ENCODE results near the gene SLC6A13.

The SLC6A13 gene

DNA sequence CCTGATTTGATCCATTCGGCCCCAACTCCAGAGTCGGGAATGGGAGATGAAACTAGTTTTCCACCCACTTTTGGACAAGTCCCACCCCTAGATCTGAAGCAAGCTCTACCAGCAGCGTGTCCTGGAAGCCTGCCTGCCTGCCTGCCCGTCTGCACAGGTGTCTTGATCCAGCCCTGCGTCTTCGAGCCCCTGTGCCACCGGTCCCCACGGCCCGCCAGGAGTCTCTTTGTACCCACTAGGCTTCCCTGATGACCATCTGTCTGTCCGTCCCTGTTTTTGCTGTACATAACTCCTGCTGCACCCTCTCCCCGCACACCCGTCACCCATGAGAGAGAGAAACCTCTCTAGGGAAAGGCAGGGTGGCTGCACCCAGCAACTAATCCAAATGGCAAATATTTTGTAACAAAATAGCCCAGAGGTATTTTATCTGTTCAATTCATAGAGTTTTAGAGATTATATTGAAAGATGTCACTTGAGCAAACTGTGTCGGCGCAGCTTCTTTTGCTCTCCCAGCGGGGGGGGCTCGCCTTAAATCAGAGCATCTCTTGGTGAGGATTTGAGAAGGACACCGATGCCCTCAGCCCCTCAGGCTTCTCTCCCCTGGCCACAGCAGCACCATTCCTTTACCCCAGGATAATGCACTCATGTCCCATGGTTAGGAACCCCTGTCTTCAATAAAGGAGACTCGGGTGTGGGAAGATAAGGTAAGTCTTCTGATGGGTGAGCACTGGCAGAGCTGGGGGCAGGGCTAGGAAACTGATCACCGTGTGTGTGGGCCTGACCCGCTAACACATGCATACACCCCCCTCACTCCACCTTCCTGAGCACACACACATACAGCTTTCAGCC, 84.4 kb downstream of the SLC6A13 start:
- no peak for DNase-seq (ENCODE audit: low spot score)

DNA sequence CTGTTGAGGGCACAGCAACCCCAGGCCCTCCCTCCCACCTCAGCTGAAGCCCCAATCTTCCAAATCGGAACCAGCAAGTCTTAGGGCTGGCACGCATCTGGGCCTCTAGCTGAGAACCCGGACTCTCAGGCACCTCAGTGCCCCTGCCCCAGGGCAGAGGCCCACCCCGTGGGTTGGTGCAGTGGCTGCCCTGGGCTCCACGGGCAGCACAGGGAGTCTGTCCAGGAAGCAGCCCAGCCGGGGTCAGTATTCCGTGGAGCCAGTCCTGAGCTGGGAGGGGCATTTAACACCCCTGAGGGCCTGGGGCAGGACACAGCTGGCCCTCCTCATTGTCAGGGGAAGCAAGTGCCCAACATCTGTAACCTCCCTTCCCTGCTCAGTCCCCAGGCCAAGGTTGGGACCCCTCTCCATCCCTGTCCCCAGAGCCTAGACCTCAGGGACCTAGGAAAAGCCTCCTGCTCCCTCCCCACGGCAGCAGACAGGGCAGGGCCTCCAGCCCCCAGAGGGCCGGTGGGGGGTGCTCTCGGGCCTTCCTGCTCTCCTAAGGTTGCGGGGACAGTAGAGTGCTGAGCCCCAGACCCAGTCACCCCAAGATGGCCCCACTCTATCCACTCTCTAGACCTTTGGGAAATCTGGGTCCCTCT, 85.2 kb downstream of the SLC6A13 start:
- no peak for DNase-seq (ENCODE audit: low spot score)

DNA sequence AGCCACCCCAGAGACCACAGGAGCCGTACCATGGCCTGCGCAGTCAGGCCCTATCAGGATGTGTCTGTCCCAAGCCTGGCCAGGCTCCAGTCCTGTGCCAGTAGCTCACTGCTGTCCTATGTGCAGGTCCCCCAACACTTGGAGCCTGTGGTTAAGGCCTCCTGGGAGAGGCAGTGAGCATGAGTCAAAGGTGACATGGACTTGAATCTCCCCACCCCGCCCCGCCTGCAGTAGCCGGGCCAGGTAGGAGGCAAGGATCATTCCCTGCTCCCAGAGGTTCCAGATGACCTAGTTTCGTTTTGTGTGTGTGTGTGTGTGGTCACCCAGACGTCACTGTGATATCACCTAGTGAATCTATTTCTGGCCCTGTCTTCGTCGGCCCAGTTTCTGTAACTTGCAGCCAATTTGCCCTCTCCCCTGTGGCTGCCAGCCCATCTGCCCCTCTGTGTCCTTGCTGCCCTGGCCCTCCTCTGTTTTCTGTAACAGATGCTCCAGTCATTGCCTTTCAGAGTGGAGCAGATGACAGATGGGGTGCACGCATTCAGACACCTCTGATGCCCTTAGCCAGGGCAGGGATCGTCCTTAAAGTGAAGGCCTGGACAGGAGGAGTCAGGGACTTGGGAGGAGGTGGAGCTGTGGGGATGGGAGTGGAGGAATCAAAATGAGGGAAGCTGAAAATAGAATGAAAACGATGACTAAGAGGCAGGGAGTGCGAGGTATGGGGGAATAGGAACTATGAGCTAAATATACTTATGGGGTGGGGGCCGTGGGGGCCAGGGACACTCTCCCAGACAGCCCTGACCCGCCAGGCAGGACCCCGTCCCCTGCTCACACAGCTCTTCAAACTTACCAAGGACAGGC, 86.1 kb downstream of the SLC6A13 start:
- DNase-seq (ENCODE audit: low spot score) = no peak

DNA sequence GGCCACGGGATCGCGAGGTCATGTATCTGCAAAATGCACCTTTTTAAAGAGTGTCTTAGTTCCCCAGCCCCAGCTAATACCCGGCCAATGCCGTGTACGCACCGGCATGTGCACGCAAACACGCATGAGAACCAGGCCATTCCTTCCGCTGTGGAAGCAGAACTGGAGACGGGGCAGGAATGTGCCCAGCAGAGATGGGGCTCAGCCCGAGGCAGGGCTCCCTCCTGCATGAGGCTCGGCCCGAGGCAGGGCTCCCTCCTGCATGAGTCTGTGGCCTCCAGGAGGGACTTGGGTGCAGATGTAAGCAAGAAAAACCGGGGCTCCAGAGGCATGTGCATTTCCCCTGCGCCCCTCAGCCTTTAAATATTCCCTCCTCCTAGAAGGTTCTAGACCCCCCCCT, 86.9 kb downstream of the SLC6A13 start:
- no peak for DNase-seq (ENCODE audit: low spot score)

DNA sequence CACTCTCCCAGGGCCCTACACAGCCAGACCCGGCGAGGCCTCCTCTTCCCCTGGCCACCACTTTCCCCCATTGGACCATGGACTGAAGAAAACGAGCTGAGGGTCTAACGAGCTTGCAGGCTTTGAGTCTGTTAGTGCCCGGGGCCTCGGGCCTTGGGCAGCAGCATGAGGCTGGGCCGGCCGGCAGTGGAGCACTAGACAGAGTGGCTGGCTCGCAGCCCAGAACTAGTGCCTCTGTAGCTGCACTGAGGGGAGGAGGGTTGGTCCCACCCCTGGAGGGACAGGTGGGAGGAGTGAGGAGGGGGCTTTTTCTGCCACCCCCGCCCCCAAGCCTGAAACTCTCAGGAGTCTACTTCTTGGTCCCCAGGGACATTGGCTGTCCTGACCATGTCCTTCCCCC, 87.4 kb downstream of the SLC6A13 start:
- no peak for DNase-seq (ENCODE audit: low spot score)

DNA sequence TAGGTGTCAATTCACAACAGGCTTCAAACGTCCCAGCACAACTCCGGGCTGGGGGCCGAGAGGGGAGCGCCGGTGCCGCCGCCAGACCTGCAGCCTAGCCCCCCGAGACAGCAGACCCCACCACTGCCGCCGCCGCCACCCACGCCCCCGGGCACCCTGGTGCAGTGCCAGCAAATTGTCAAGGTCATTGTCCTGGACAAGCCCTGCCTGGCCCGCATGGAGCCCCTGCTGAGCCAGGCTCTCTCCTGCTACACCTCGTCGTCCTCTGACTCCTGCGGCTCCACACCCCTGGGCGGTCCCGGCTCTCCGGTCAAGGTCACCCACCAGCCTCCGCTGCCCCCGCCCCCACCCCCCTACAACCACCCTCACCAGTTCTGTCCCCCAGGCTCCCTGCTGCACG, 88.0 kb downstream of the SLC6A13 start:
- no peak for DNase-seq (ENCODE audit: low spot score)

DNA sequence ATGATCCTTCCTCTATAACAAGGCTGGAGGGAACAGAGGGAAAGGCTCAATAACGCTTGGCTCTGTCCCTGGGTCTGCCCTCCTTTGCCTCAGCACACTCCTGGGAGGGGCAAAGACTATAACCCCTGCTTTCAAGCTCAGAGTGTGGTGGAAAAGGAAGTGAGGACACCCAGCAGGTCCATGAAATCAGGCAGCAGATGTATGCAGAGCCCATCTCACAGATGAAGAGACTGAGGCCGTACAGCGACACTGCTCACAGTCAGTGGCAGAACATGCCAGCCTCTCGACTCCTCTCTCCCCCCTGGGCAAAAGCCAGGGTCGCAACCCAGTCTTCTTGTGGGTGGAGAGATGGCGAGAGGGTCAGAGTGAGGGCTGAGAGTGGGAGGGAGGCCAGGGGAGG, 88.5 kb downstream of the SLC6A13 start:
- DNase-seq (ENCODE audit: low spot score) = no peak

DNA sequence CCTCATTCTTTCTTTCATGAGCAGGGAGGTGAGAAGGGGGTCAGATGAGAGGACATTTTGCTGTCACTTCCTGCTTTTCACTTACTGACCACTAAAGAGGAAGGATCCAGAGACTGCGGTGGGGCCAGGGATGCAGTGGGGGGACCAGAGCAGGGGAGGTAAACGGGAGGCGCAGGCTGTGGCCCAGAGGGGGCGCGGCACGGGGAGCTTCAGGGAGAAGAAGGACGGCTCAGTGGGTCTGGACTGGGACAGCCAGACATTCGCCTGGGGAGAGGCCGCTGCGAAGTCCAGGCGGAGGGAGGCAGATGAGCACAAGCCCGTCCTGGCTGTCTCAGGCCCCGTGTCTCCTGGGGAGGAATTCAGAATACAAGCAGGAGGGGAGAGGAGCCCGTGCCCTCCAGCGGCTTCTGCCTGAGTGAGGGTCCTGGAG, 89.9 kb downstream of the SLC6A13 start:
- DNase-seq (ENCODE audit: low spot score) = no peak

DNA sequence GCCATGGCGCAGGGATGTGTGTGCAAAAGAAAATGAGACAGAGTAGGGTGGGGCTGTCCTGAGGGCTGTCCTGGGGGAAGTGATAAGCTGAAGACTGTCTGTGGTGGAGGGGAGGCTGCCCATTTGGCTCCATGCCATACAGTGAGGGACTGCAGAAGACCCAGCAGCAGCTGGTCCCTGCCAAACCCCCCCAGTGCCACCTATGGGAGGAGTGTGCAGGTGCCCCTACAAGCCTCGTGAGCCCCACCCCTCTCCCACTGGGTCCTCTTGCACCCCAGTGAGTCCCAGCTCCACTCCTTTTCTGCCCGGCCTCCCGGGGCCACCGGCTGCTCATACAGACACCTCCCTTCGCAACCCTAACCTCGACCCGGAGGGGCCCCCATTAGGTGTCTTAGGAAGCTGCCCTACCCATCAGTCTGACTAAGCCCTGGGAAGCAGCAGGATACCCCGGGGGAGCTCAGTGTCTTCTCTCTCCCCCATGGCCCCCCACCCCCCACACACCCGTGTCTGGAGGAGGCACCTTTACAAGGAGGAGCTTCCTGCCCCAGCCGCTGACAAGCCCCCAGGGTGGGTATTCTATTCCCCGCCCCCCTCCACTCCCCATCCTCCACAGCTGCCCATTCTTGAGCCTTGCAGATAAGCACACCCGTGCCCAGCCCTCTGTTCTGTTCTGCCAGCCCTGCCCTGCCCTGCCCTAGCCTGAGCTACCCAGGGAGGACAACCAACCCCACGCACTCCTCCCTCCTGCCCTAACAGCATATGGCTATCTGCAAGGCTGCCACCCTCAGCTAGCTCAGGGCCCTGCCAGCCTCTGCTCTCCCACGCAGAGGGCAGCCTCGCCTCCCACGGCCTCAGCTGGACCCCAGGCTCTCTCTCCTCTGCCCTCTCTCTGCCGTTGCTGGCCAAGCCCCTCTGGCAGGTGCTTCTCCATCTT, 90.6 kb downstream of the SLC6A13 start:
- DNase-seq (ENCODE audit: low spot score) = no peak

DNA sequence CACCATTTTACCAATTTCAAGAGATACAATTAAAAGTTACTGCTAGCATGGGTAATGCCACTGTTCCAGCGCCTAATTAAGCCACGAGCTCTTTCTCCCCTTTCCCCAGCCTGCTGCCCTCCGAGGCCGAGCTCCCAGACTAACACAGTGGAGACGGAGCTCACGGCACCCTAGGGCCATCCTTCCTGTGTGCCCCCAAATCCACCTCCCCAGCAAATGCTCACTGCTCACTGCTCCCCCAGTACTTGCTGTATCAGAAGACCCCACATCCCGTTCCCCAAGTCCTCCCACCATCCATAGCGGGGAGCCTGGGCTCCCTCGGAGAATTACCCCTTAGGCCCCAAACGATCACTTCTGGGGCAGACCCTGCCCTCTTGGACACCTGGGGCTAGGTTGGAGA, 91.4 kb downstream of the SLC6A13 start:
- no peak for DNase-seq (ENCODE audit: low spot score)

All from NAMALWA (cell line).